ENCODE measurements around the gene SORCS1. TPM values are rescaled to one million over a fixed set of nuclear protein-coding genes. Genes with fewer than 3 reads are reported as not detected.

The SORCS1 gene
- total RNA-seq, 1 donor from 2014 or later = 11.1 TPM

DNA sequence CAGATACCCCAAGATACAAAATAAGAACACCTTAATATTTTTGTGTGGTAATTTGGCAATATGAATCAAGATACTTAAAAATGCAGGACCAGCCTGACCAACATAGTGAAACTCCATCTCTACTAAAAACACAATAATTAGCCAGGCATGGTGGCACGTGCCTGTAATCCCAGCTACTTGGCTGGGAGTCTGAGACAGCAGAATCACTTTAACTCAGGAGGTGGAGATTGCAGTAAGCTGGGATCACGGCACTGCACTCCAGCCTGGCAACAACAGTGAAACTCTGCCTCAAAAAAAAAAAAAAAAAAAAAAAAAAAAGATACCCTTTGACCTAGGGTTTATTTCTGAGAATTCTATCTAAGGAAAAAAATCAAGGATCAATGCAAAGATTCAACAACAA, 450.7 kb downstream of the SORCS1 start:
- peaks cover 4% of the 10 kb centered on the region for H3K36me3 Mint-ChIP-seq
- no peak overlapping the region for H3K27ac ChIP-seq
- H3K4me3 Mint-ChIP-seq = no peak overlapping the region
- H3K79me2 ChIP-seq (ENCODE audit: low read depth) = no peaks in the 10 kb centered on the region
- H3K27me3 ChIP-seq = no peaks in the 10 kb centered on the region
- H3K9ac ChIP-seq = no peak overlapping the region
- H2AFZ ChIP-seq (replicated peaks) = no peak overlapping the region
- H4K20me1 ChIP-seq (ENCODE audit: low read depth) = no peaks in the 10 kb centered on the region
- no peaks in the 10 kb centered on the region for H3K36me3 ChIP-seq
- H3K4me2 ChIP-seq = no peak overlapping the region
- no peak overlapping the region for H3K4me3 ChIP-seq
- no peaks in the 10 kb centered on the region for H3K9me3 ChIP-seq (ENCODE audit: low read depth)
- no peaks in the 10 kb centered on the region for H3K27me3 Mint-ChIP-seq (ENCODE audit: insufficient read depth, low read depth)
- H3K27ac Mint-ChIP-seq = no peak overlapping the region
- peaks cover 3% of the 10 kb centered on the region for H3K9me3 Mint-ChIP-seq
- TF ChIP-seq EZH2 (IDR thresholded peaks at IDR 0.05) (no peak), EZH2phosphoT487 (IDR thresholded peaks at IDR 0.05) (no peak)
- TF ChIP-seq, protein P1, sequence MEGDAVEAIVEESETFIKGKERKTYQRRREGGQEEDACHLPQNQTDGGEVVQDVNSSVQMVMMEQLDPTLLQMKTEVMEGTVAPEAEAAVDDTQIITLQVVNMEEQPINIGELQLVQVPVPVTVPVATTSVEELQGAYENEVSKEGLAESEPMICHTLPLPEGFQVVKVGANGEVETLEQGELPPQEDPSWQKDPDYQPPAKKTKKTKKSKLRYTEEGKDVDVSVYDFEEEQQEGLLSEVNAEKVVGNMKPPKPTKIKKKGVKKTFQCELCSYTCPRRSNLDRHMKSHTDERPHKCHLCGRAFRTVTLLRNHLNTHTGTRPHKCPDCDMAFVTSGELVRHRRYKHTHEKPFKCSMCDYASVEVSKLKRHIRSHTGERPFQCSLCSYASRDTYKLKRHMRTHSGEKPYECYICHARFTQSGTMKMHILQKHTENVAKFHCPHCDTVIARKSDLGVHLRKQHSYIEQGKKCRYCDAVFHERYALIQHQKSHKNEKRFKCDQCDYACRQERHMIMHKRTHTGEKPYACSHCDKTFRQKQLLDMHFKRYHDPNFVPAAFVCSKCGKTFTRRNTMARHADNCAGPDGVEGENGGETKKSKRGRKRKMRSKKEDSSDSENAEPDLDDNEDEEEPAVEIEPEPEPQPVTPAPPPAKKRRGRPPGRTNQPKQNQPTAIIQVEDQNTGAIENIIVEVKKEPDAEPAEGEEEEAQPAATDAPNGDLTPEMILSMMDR (IDR thresholded peaks at IDR 0.05) = no peak
- H3K4me1 Mint-ChIP-seq = peaks cover 3% of the 10 kb centered on the region
- H3K4me1 ChIP-seq = peaks cover 13% of the 10 kb centered on the region
- peaks cover 3% of the 10 kb centered on the region for H3F3A ChIP-seq (ENCODE audit: low read depth)
- DNase-seq (ENCODE audit: low spot score) = no peak

DNA sequence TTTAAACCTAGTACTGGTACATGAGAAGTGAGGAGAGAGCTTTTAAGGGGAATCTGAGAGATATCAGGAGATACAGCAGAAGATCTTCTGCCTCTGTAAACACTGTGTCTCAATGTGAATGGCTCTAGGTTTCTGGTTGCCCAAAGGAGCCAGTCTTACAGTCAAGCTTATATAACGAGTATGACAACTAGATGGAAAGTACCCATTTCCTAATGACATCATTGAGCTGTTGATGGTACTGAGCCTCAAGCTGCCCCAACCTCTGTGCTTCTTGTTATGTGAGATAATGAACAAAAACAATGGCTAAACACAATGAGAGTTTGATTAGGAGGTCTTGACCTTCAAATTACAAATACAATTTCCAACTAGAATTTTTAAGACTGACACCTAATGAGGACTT, 451.5 kb downstream of the SORCS1 start:
- peaks cover 3% of the 10 kb centered on the region for H3F3A ChIP-seq (ENCODE audit: low read depth)
- TF ChIP-seq, protein P1 (IDR thresholded peaks at IDR 0.05) = no peak
- no peak for TF ChIP-seq EZH2phosphoT487 (IDR thresholded peaks at IDR 0.05)
- no peak for TF ChIP-seq EZH2 (IDR thresholded peaks at IDR 0.05)
- H3K27me3 Mint-ChIP-seq (ENCODE audit: insufficient read depth, low read depth) = no peaks in the 10 kb centered on the region
- no peaks in the 10 kb centered on the region for H3K9me3 ChIP-seq (ENCODE audit: low read depth)
- no peaks in the 10 kb centered on the region for H3K79me2 ChIP-seq (ENCODE audit: low read depth)
- H3K27ac Mint-ChIP-seq = no peak overlapping the region
- peaks cover 20% of the 10 kb centered on the region for H3K4me1 ChIP-seq
- H2AFZ ChIP-seq (replicated peaks) = no peak overlapping the region
- DNase-seq (ENCODE audit: low spot score) = no peak
- H3K4me1 Mint-ChIP-seq = peaks cover 8% of the 10 kb centered on the region
- H3K4me3 ChIP-seq = no peak overlapping the region
- H3K9ac ChIP-seq = no peak overlapping the region
- peaks cover 3% of the 10 kb centered on the region for H3K9me3 Mint-ChIP-seq
- no peaks in the 10 kb centered on the region for H3K36me3 ChIP-seq
- peaks cover 4% of the 10 kb centered on the region for H3K36me3 Mint-ChIP-seq
- no peak overlapping the region for H3K4me2 ChIP-seq
- H3K4me3 Mint-ChIP-seq = no peak overlapping the region
- no peaks in the 10 kb centered on the region for H3K27me3 ChIP-seq
- no peaks in the 10 kb centered on the region for H4K20me1 ChIP-seq (ENCODE audit: low read depth)
- no peak overlapping the region for H3K27ac ChIP-seq

DNA sequence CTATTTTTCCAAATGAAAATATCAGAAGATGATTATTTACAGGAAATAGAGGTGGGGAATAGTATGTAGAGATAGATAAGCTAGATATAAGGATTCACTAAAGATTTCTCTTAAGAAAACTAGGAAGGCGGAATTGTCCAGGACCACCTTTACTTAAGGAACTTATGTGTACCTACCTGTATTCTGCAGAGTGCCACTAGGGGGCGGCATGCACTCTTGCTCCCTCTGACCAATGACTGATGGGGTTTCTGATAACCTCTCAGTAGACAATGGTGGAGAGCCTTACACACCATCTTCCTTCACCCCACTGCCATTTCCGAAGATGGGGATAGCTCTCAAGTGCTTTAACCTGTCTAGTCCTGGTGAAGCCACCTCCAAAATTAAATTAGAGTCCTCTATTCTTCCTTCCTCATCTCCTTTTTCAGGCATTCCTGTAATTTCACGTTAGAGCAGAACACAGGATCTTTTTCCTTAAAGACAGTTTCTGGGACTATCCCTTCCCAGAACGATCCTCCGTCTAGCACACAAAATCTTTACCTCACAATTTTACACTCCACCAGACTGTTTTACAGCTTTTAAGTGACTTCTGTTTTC, 453.1 kb downstream of the SORCS1 start:
- no peaks in the 10 kb centered on the region for H3K9me3 ChIP-seq (ENCODE audit: low read depth)
- peak; percentile 41 for DNase-seq (ENCODE audit: low spot score)
- Mint-ChIP-seq H3K36me3 (peaks cover 2% of the 10 kb centered on the region), H3K4me3 (no peak overlapping the region), H3K27me3 (ENCODE audit: insufficient read depth, low read depth) (no peaks in the 10 kb centered on the region), H3K9me3 (peaks cover 2% of the 10 kb centered on the region), H3K27ac (no peak overlapping the region), H3K4me1 (peaks cover 14% of the 10 kb centered on the region)
- no peaks in the 10 kb centered on the region for H3K36me3 ChIP-seq
- no peaks in the 10 kb centered on the region for H3K79me2 ChIP-seq (ENCODE audit: low read depth)
- H2AFZ ChIP-seq (replicated peaks) = no peak overlapping the region
- H3K4me3 ChIP-seq = no peak overlapping the region
- H3K27ac ChIP-seq = no peak overlapping the region
- H3K9ac ChIP-seq = no peak overlapping the region
- H3K4me1 ChIP-seq = peaks cover 20% of the 10 kb centered on the region
- no peak for TF ChIP-seq EZH2phosphoT487 (IDR thresholded peaks at IDR 0.05)
- TF ChIP-seq, protein P1 (IDR thresholded peaks at IDR 0.05) = peak; percentile 70
- no peaks in the 10 kb centered on the region for H4K20me1 ChIP-seq (ENCODE audit: low read depth)
- peaks cover 3% of the 10 kb centered on the region for H3F3A ChIP-seq (ENCODE audit: low read depth)
- no peak overlapping the region for H3K4me2 ChIP-seq
- H3K27me3 ChIP-seq = no peaks in the 10 kb centered on the region

Data from neural progenitor cell (in vitro differentiated cells).